ENCODE measurements around the gene PPP3CA. TPM values are rescaled to one million over a fixed set of nuclear protein-coding genes. Genes with fewer than 3 reads are reported as not detected.

The PPP3CA gene
- total RNA-seq (2021) (117 and 129 TPM in 2 replicates), Bru-seq, nascent RNA (percentile 97 among the genes with signal in this experiment), BruChase-seq, experiment 1, labeled RNA remaining after a 2-hour chase (percentile 87 among the genes with signal in this experiment), BruChase-seq, experiment 2, labeled RNA remaining after a 6-hour chase (percentile 86 among the genes with signal in this experiment)
- long read RNA-seq, full-length matches to known transcripts = 54 of 85 reads
- long read RNA-seq, partial matches to known transcripts = 10 of 85 reads
- long read RNA-seq, other reads (novel, unspliced or antisense) = 21 of 85 reads

DNA sequence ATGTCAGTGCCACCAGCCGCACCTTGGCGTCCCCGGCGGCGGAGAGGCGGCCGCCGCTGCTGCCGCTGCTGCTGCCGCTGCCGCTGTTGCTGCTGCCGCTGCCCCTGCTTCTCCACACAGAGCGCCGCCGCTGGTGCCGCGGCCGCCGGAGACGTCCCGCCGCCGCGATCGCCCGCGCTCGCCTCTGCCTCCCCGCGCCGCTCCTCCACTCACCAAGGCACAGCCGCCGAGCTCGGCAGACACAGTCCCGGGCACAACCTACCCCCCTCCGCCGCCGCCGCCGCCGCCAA is at the start of gene PPP3CA:
PPP3CA (minus strand) TSS at position 260 of the 290 bp plus-strand sequence.
- H3K4me3 ChIP-seq (ENCODE audit: low read depth, low read length, poor library complexity, severe bottlenecking) = peak within 1 kb of the TSS; percentile 98
- TF ChIP-seq, protein P1, sequence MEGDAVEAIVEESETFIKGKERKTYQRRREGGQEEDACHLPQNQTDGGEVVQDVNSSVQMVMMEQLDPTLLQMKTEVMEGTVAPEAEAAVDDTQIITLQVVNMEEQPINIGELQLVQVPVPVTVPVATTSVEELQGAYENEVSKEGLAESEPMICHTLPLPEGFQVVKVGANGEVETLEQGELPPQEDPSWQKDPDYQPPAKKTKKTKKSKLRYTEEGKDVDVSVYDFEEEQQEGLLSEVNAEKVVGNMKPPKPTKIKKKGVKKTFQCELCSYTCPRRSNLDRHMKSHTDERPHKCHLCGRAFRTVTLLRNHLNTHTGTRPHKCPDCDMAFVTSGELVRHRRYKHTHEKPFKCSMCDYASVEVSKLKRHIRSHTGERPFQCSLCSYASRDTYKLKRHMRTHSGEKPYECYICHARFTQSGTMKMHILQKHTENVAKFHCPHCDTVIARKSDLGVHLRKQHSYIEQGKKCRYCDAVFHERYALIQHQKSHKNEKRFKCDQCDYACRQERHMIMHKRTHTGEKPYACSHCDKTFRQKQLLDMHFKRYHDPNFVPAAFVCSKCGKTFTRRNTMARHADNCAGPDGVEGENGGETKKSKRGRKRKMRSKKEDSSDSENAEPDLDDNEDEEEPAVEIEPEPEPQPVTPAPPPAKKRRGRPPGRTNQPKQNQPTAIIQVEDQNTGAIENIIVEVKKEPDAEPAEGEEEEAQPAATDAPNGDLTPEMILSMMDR (conservative IDR thresholded peaks at IDR 0.05; ENCODE audit: low read depth, low read length) = no peak
- no peak for TF ChIP-seq EZH2 (IDR thresholded peaks at IDR 0.05; ENCODE audit: borderline replicate concordance, low read depth, low read length, poor library complexity, severe bottlenecking)
- BruUV-seq (replicated peaks) = no TSS peak
- peak within 1 kb of the TSS; percentile 91 for H3K27ac ChIP-seq (ENCODE audit: low read depth, low read length, poor library complexity, severe bottlenecking)
- DNase-seq (ENCODE audit: low spot score) = no peak
- H3K27me3 ChIP-seq (replicated peaks; ENCODE audit: insufficient read depth, low read depth, low read length, poor library complexity) = no peaks in the 10 kb centered on the region
- ChIA-PET POLR2A (ENCODE audit: low non-redundant PET) (interaction anchor here (0.5 kb wide), 1 partner anchor 223 kb away, joined by 4 read pairs; no protein-coding TSS in a partner anchor), CTCF (interaction anchor here (0.5 kb wide), 1 partner anchor 237 kb away, joined by 3 read pairs; no protein-coding TSS in a partner anchor)
- no peaks in the 10 kb centered on the region for H3K9me3 ChIP-seq (ENCODE audit: low read depth, low read length, poor library complexity, severe bottlenecking)
- intact Hi-C loops (cut with micrococcal nuclease; ENCODE audit: unreplicated experiment) = loop anchor here (5.0 kb wide), 3 partner anchors 160 to 385 kb away; no protein-coding TSS in a partner anchor
- H3K4me1 ChIP-seq (ENCODE audit: insufficient read depth, low read length, poor library complexity, severe bottlenecking) = peaks cover 37% of the 10 kb centered on the region
- no peaks in the 10 kb centered on the region for H3K36me3 ChIP-seq (ENCODE audit: insufficient read depth, low read length, poor library complexity, severe bottlenecking)

DNA sequence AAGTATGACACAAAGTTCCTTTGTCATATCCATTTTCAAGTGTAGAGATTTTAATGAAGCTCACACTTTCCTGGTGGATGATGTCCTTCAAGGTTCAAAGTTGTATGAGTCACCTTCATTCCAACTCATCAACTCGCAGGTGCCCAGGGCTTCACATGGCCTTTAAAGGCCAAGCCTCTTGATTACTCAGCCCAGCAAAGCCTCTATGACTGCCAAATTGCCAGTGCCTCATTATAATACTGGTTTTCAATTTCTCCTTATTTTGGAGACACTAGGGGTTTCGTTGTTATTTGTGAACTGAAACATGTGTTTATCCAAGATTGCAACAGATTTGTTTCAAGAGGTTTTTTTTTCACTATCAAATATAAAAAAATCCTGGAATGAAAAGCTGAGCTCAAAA is 45.9 kb upstream of the PPP3CA start:
- TF ChIP-seq EZH2 (IDR thresholded peaks at IDR 0.05; ENCODE audit: borderline replicate concordance, low read depth, low read length, poor library complexity, severe bottlenecking) = no peak
- TF ChIP-seq, protein P1 (conservative IDR thresholded peaks at IDR 0.05; ENCODE audit: low read depth, low read length) = no peak
- no peak for DNase-seq (ENCODE audit: low spot score)
- ChIA-PET CTCF (no interaction called here), POLR2A (ENCODE audit: low non-redundant PET) (no interaction called here)
- no TSS peak for BruUV-seq (replicated peaks)
- Histone ChIP-seq H3K4me3 (ENCODE audit: low read depth, low read length, poor library complexity, severe bottlenecking) (no peak overlapping the region), H3K36me3 (ENCODE audit: insufficient read depth, low read length, poor library complexity, severe bottlenecking) (no peaks in the 10 kb centered on the region), H3K9me3 (ENCODE audit: low read depth, low read length, poor library complexity, severe bottlenecking) (no peaks in the 10 kb centered on the region), H3K27me3 (replicated peaks; ENCODE audit: insufficient read depth, low read depth, low read length, poor library complexity) (no peaks in the 10 kb centered on the region), H3K4me1 (ENCODE audit: insufficient read depth, low read length, poor library complexity, severe bottlenecking) (no peaks in the 10 kb centered on the region), H3K27ac (ENCODE audit: low read depth, low read length, poor library complexity, severe bottlenecking) (no peak overlapping the region)
- intact Hi-C loops (cut with micrococcal nuclease; ENCODE audit: unreplicated experiment) = no loop called here

DNA sequence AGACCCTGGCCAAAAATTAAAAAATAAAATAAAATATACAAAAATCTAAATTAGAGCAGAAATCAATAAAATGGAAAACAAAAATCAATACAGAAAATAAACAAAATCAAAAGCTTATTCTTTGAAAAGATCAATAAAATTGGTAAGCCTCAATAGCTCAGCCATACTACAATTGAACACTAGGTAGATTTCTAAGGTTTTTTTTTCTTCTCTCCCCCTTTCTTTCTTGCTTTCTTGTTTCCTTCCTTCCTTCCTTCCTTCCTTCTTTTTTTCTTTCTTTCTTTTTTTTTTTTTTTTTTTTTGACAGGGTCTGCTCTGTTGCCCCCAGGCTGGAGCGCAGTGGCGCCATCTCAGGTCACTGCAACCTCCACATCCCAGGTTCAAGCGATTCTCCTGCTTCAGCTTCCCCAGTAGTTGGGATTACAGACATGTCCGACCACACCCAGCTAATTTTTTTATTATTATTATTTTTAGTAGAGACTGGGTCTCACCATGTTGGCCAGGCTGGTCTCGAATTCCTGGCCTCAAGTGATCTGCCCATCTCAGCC is 23.4 kb upstream of the PPP3CA start:
- Histone ChIP-seq H3K36me3 (ENCODE audit: insufficient read depth, low read length, poor library complexity, severe bottlenecking) (no peaks in the 10 kb centered on the region), H3K27ac (ENCODE audit: low read depth, low read length, poor library complexity, severe bottlenecking) (no peak overlapping the region), H3K27me3 (replicated peaks; ENCODE audit: insufficient read depth, low read depth, low read length, poor library complexity) (no peaks in the 10 kb centered on the region), H3K9me3 (ENCODE audit: low read depth, low read length, poor library complexity, severe bottlenecking) (no peaks in the 10 kb centered on the region), H3K4me1 (ENCODE audit: insufficient read depth, low read length, poor library complexity, severe bottlenecking) (no peaks in the 10 kb centered on the region), H3K4me3 (ENCODE audit: low read depth, low read length, poor library complexity, severe bottlenecking) (no peak overlapping the region)
- TF ChIP-seq EZH2 (IDR thresholded peaks at IDR 0.05; ENCODE audit: borderline replicate concordance, low read depth, low read length, poor library complexity, severe bottlenecking) = no peak
- TF ChIP-seq, protein P1 (conservative IDR thresholded peaks at IDR 0.05; ENCODE audit: low read depth, low read length) = 0 out of 2 replicates have a peak, but pooled peaks have one; percentile 32
- intact Hi-C loops (cut with micrococcal nuclease; ENCODE audit: unreplicated experiment) = no loop called here
- ChIA-PET CTCF (no interaction called here), POLR2A (ENCODE audit: low non-redundant PET) (no interaction called here)
- DNase-seq (ENCODE audit: low spot score) = no peak
- BruUV-seq (replicated peaks) = no TSS peak

All from A673 (cell line).